SK-N-SH (cell line): ENCODE measurements around the gene FAM118A.

Experiments
- CTCF ChIP-seq: fragments of 200-600 bp; sonication (generic); IDR thresholded peaks from 2 replicates; pipeline ENCODE4 v1.6.1; 2017; ENCODE audit warnings: antibody characterized with exemption, mild to moderate bottlenecking, moderate library complexity
- REST ChIP-seq: IDR thresholded peaks from 2 replicates; pipeline ENCODE4 v1.6.1; 2012; ENCODE audit warnings: mild to moderate bottlenecking, low read depth, low read length, moderate library complexity
- SIN3A ChIP-seq: IDR thresholded peaks from 2 replicates; pipeline ENCODE4 v1.6.1; 2012; ENCODE audit warnings: low read depth, mild to moderate bottlenecking, low read length, moderate library complexity, borderline replicate concordance
- TAF1 ChIP-seq: IDR thresholded peaks from 2 replicates; pipeline ENCODE4 v1.6.1; 2012; ENCODE audit warnings: low read depth, mild to moderate bottlenecking, low read length, moderate library complexity, borderline replicate concordance
- USF1 ChIP-seq: IDR thresholded peaks from 2 replicates; pipeline ENCODE4 v1.4.0; 2012; ENCODE audit warnings: low read depth, borderline replicate concordance
- YY1 ChIP-seq: IDR thresholded peaks from 2 replicates; pipeline ENCODE4 v1.4.0; 2012; ENCODE audit warnings: low read depth, mild to moderate bottlenecking

- TF ChIP-seq YY1 (no peak), TAF1 (no peak), CTCF (no peak), SIN3A (no peak), USF1 (no peak), REST (no peak)
These were observed 49.9 kb downstream of the FAM118A start for GRCh38 chr22:45359627-45360026.
